Right lobe of liver (tissue), 4 donors: Measurements from ENCODE around the gene MAML2.

Experiments
- CTCF ChIP-seq, 4 donors: fragments of 200-600 bp in 3 of 4; fragments of 450-650 bp in 1 of 4; IDR thresholded peaks; one replicate each; pipeline versions ENCODE4 v1.5.1 to v1.8.0; 2016 to 2022; ENCODE audit warnings: antibody characterized with exemption in 4 of 4, mild to moderate bottlenecking in 2 of 4
- POLR2A ChIP-seq: fragments of 450-650 bp; IDR thresholded peaks from one replicate; pipeline ENCODE4 v1.6.1; 2017; ENCODE audit warnings: antibody characterized with exemption, mild to moderate bottlenecking
- donor health status: DM: no; HTN: no; CAD: no.
- donor health status: DM: no; HTN: no; CAD: no.
- donor health status: DM: no; HTN: yes; CAD: no.

GRCh38 chr11:96002754-96003290 is 340.2 kb downstream of the MAML2 start:
- TF ChIP-seq CTCF (IDR thresholded peaks at IDR 0.05) (no peak), POLR2A (no peak)
